CD4-positive, CD25-positive, alpha-beta regulatory T cell (primary cell): Measurements from ENCODE around the gene PANK2. TPM values are rescaled to one million over a fixed set of nuclear protein-coding genes. Genes with fewer than 3 reads are reported as not detected.
A peak's percentile ranks its signal among the peaks of the same experiment; 100 is the strongest.

Experiments
- ATAC-seq, 2 donors: fragments of 150-1000 bp; cut with Tn5 transposase; one replicate each; pipeline ENCODE4 v1.10.0; 2021; ENCODE audit warnings: low read depth in 2 of 2, moderate number of reproducible peaks in 2 of 2, moderate library complexity in 1 of 2
- DNase-seq, 3 donors: peaks; one replicate each; pipeline versions ENCODE4 v3.0.0 to v3.0.0-alpha.2; 2012 to 2022; ENCODE audit warnings: mixed read lengths in 1 of 3
- H3K27ac ChIP-seq: one replicate; pipeline ENCODE4 v1.7.0; 2013; ENCODE audit warnings: mild to moderate bottlenecking, low read length; ENCODE audit not compliant: insufficient read depth, poor library complexity, severe bottlenecking
- H3K27me3 ChIP-seq: one replicate; pipeline ENCODE4 v1.7.0; 2013; ENCODE audit warnings: low read length; ENCODE audit not compliant: control insufficient read depth, insufficient read depth
- H3K36me3 ChIP-seq: one replicate; pipeline ENCODE4 v1.7.0; 2013; ENCODE audit warnings: mild to moderate bottlenecking, low read length, moderate library complexity; ENCODE audit not compliant: control insufficient read depth, insufficient read depth
- H3K4me1 ChIP-seq: 2 replicates; pipeline ENCODE4 v1.7.0; 2013; ENCODE audit warnings: mild to moderate bottlenecking, low read length; ENCODE audit not compliant: insufficient read depth, control insufficient read depth, poor library complexity, severe bottlenecking
- H3K4me3 ChIP-seq: one replicate; pipeline ENCODE4 v1.7.0; 2013; ENCODE audit warnings: low read depth, mild to moderate bottlenecking, low read length, moderate library complexity
- H3K9me3 ChIP-seq, 2 experiments: 1 replicate in 1 of 2; 2 replicates in 1 of 2; pipeline ENCODE4 v1.7.0; 2013; ENCODE audit warnings: low read length in 2 of 2, mild to moderate bottlenecking in 1 of 2, moderate library complexity in 1 of 2; ENCODE audit not compliant: control insufficient read depth in 2 of 2
- H3K27ac Mint-ChIP-seq, 3 donors: one replicate each; pipeline ENCODE4 v1.8.0; 2020 to 2022; ENCODE audit warnings: mild to moderate bottlenecking in 3 of 3, mixed read lengths in 3 of 3, moderate library complexity in 2 of 3
- H3K27me3 Mint-ChIP-seq: one replicate; pipeline ENCODE4 v1.8.0; 2022; ENCODE audit warnings: mild to moderate bottlenecking, mixed read lengths
- H3K36me3 Mint-ChIP-seq: one replicate; pipeline ENCODE4 v1.8.0; 2020; ENCODE audit warnings: mixed read lengths
- H3K4me1 Mint-ChIP-seq, 4 donors: one replicate each; pipeline ENCODE4 v1.8.0; 2020 to 2022; ENCODE audit warnings: mixed read lengths in 4 of 4, mild to moderate bottlenecking in 1 of 4
- H3K4me3 Mint-ChIP-seq, 4 donors: one replicate each; pipeline ENCODE4 v1.8.0; 2020 to 2022; ENCODE audit warnings: mild to moderate bottlenecking in 4 of 4, mixed read lengths in 4 of 4, moderate library complexity in 3 of 4
- H3K9me3 Mint-ChIP-seq, 7 donors: one replicate each; pipeline ENCODE4 v1.8.0; 2020 to 2022; ENCODE audit warnings: mixed read lengths in 7 of 7, mild to moderate bottlenecking in 3 of 7, moderate library complexity in 2 of 7
- polyA plus RNA-seq, 4 donors: library from polyadenylated mRNA; unstranded; fragments of 300-500 nt; fragmentation: Illumina TruSeq; gene quantifications; one replicate each; pipeline ENCODE4 v1.2.3, GENCODE V29; 2021
- total RNA-seq: library from RNA; stranded (reverse); gene quantifications from one replicate; pipeline ENCODE4 v1.2.3, GENCODE V29; 2022

The PANK2 gene
- total and polyA plus RNA-seq, 5 donors from 2014 or later = 44.4 to 63.2 (median 52.0) TPM

DNA sequence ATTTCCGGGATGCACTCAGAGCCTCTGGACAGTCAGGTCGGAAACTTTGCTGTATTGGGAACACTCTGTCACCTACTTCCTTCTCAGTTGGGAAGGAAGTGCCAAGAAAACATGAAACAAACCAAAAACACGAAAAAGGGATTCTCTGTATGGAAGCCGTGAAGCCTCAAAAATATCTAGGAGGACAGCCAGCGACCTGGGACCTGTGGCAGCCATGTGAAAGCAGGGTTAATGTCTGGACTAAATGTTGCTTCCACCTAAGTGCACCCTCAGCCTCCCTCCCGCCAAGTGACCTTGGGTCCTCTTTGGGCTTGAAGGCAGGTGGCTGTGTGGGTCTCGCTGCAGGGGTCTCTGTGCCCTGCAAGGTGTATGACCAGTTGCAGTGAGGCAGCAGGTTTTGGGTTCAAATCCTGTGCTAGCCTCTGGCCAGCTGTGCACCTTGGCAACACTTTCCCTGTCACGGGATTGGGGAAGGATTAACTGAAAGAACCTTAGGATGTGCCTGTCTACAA lies 41.7 kb upstream of the PANK2 start:
- no peaks in the 10 kb centered on the region for H3K36me3 Mint-ChIP-seq
- H3K4me3 ChIP-seq = peak overlapping the region; percentile 77
- DNase-seq (peak in 1 of 3 donors; percentile 12), ATAC-seq (no peak)
- H3K4me3 Mint-ChIP-seq = peak overlapping the region; percentile 91 to 97 (median 93)
- peaks cover 13% of the 10 kb centered on the region for H3K4me1 ChIP-seq
- H3K27me3 ChIP-seq = no peaks in the 10 kb centered on the region
- H3K9me3 ChIP-seq = no peaks in the 10 kb centered on the region
- no peaks in the 10 kb centered on the region for H3K27me3 Mint-ChIP-seq
- peak overlapping the region; percentile 48 to 93 (median 91) for H3K27ac Mint-ChIP-seq
- H3K36me3 ChIP-seq = no peaks in the 10 kb centered on the region
- peak overlapping the region; percentile 77 for H3K27ac ChIP-seq
- peaks cover 5 to 36% (median 25%) of the 10 kb centered on the region in 4 donors for H3K4me1 Mint-ChIP-seq
- H3K9me3 Mint-ChIP-seq = no peaks in the 10 kb centered on the region

DNA sequence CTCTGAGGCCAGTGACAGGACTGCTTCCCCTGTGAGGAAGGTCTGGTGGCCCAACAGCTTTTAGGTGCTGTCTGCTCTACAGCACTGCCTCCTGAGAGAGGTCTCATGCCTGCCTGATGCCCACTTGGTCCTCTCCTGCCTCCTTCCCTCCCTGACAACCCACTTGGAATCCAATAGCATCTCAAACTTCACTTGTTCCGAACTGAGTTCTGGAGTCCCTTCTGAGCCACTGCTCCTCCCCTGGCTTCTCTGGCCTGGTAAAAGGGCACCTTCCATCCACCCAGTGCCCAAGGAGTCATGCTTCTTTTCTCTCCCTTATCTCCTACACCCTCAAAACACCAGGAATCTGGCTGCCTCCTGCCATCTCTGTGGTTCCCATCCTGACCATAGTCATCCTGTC lies 40.6 kb upstream of the PANK2 start:
- no peak for ATAC-seq
- no peaks in the 10 kb centered on the region for H3K27me3 ChIP-seq
- H3K4me1 ChIP-seq = peaks cover 13% of the 10 kb centered on the region
- H3K27ac ChIP-seq = no peak overlapping the region
- H3K27me3 Mint-ChIP-seq = no peaks in the 10 kb centered on the region
- H3K9me3 Mint-ChIP-seq = no peaks in the 10 kb centered on the region
- H3K4me3 Mint-ChIP-seq = peak overlapping the region; percentile 67 to 97 (median 92)
- no peaks in the 10 kb centered on the region for H3K9me3 ChIP-seq
- DNase-seq = no peak
- no peak overlapping the region for H3K4me3 ChIP-seq
- peaks cover 5 to 36% (median 25%) of the 10 kb centered on the region in 4 donors for H3K4me1 Mint-ChIP-seq
- peak overlapping the region; percentile 69 to 91 (median 83) for H3K27ac Mint-ChIP-seq
- no peaks in the 10 kb centered on the region for H3K36me3 Mint-ChIP-seq
- H3K36me3 ChIP-seq = no peaks in the 10 kb centered on the region

DNA sequence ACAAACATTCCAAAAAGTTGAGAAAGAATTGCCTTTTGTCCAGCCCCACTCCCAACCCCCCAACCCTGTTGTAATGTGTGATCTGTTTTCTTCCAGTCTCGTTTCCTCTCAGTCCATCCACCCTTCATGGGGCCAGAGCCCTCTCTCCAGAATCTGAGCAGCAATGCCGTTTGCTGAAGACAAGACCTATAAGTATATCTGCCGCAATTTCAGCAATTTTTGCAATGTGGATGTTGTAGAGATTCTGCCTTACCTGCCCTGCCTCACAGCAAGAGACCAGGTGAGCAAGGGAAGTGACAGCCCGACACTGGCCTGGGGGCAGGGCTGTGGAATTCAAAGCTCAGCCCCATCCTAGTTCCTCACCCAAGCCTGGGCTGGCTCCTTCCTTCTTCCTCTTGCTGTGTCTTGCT lies 34.7 kb upstream of the PANK2 start:
- H3K4me1 ChIP-seq = no peaks in the 10 kb centered on the region
- no peak for ATAC-seq
- H3K4me3 Mint-ChIP-seq = no peak overlapping the region
- H3K36me3 ChIP-seq = peaks cover 22% of the 10 kb centered on the region
- peaks cover 5 to 19% (median 13%) of the 10 kb centered on the region in 4 donors for H3K4me1 Mint-ChIP-seq
- H3K9me3 ChIP-seq = no peaks in the 10 kb centered on the region
- H3K36me3 Mint-ChIP-seq = peaks cover 12% of the 10 kb centered on the region
- H3K27me3 Mint-ChIP-seq = no peaks in the 10 kb centered on the region
- no peak overlapping the region for H3K4me3 ChIP-seq
- no peaks in the 10 kb centered on the region for H3K27me3 ChIP-seq
- DNase-seq = no peak
- no peak overlapping the region for H3K27ac Mint-ChIP-seq
- H3K9me3 Mint-ChIP-seq = no peaks in the 10 kb centered on the region
- H3K27ac ChIP-seq = no peak overlapping the region

GRCh38 chr20:3857405-3857804 lies 31.8 kb upstream of the PANK2 start:
- no peak overlapping the region for H3K4me3 Mint-ChIP-seq
- Histone ChIP-seq H3K36me3 (peaks cover 35% of the 10 kb centered on the region), H3K9me3 (no peaks in the 10 kb centered on the region), H3K4me1 (no peaks in the 10 kb centered on the region), H3K4me3 (no peak overlapping the region), H3K27ac (no peak overlapping the region), H3K27me3 (no peaks in the 10 kb centered on the region)
- no peak for DNase-seq
- peaks cover 21% of the 10 kb centered on the region for H3K36me3 Mint-ChIP-seq
- no peaks in the 10 kb centered on the region for H3K9me3 Mint-ChIP-seq
- no peak overlapping the region for H3K27ac Mint-ChIP-seq
- ATAC-seq = no peak
- no peaks in the 10 kb centered on the region for H3K27me3 Mint-ChIP-seq
- H3K4me1 Mint-ChIP-seq = peaks cover 5 to 17% (median 9%) of the 10 kb centered on the region in 4 donors

- H3K9me3 ChIP-seq = no peaks in the 10 kb centered on the region
- no peak for DNase-seq
- Mint-ChIP-seq H3K4me1 (peaks cover 8 to 17% (median 11%) of the 10 kb centered on the region in 4 donors), H3K4me3 (no peak overlapping the region), H3K27me3 (no peaks in the 10 kb centered on the region), H3K27ac (no peak overlapping the region), H3K9me3 (no peaks in the 10 kb centered on the region), H3K36me3 (peaks cover 33% of the 10 kb centered on the region)
- no peak for ATAC-seq
- no peaks in the 10 kb centered on the region for H3K27me3 ChIP-seq
- no peaks in the 10 kb centered on the region for H3K4me1 ChIP-seq
- H3K27ac ChIP-seq = no peak overlapping the region
- H3K4me3 ChIP-seq = no peak overlapping the region
- peaks cover 48% of the 10 kb centered on the region for H3K36me3 ChIP-seq
Observed at GRCh38 chr20:3858689-3859088, 30.5 kb upstream of the PANK2 start.

GRCh38 chr20:3861191-3861590 lies 28.0 kb upstream of the PANK2 start:
- Mint-ChIP-seq H3K36me3 (peaks cover 38% of the 10 kb centered on the region), H3K4me3 (peak overlapping the region in 1 of 4 donors; percentile 63), H3K27ac (peak overlapping the region in 1 of 3 donors; percentile 48), H3K4me1 (peaks cover 0 to 7% (median 6%) of the 10 kb centered on the region in 4 donors), H3K27me3 (no peaks in the 10 kb centered on the region), H3K9me3 (no peaks in the 10 kb centered on the region)
- H3K27ac ChIP-seq = no peak overlapping the region
- H3K4me3 ChIP-seq = no peak overlapping the region
- no peaks in the 10 kb centered on the region for H3K27me3 ChIP-seq
- H3K4me1 ChIP-seq = no peaks in the 10 kb centered on the region
- H3K9me3 ChIP-seq = no peaks in the 10 kb centered on the region
- no peak for DNase-seq
- ATAC-seq = no peak
- peaks cover 65% of the 10 kb centered on the region for H3K36me3 ChIP-seq

GRCh38 chr20:3862333-3862732 lies 26.9 kb upstream of the PANK2 start:
- Mint-ChIP-seq H3K27me3 (no peaks in the 10 kb centered on the region), H3K4me3 (no peak overlapping the region), H3K27ac (peak overlapping the region in 1 of 3 donors; percentile 69), H3K36me3 (peaks cover 35% of the 10 kb centered on the region), H3K4me1 (peaks cover 0 to 7% (median 3%) of the 10 kb centered on the region in 4 donors), H3K9me3 (no peaks in the 10 kb centered on the region)
- Histone ChIP-seq H3K9me3 (no peaks in the 10 kb centered on the region), H3K27ac (no peak overlapping the region), H3K4me1 (no peaks in the 10 kb centered on the region), H3K27me3 (no peaks in the 10 kb centered on the region), H3K36me3 (peaks cover 69% of the 10 kb centered on the region), H3K4me3 (no peak overlapping the region)
- no peak for DNase-seq
- no peak for ATAC-seq

- Mint-ChIP-seq H3K4me3 (no peak overlapping the region), H3K4me1 (peaks cover 0 to 7% (median 2%) of the 10 kb centered on the region in 4 donors), H3K9me3 (no peaks in the 10 kb centered on the region), H3K36me3 (peaks cover 31% of the 10 kb centered on the region), H3K27ac (no peak overlapping the region), H3K27me3 (no peaks in the 10 kb centered on the region)
- no peak for DNase-seq
- Histone ChIP-seq H3K36me3 (peaks cover 60% of the 10 kb centered on the region), H3K27me3 (no peaks in the 10 kb centered on the region), H3K9me3 (no peaks in the 10 kb centered on the region), H3K4me1 (no peaks in the 10 kb centered on the region), H3K27ac (no peak overlapping the region), H3K4me3 (no peak overlapping the region)
- ATAC-seq = no peak
Observed at GRCh38 chr20:3863317-3863716, 25.9 kb upstream of the PANK2 start.
